H1 (cell line): ENCODE results near the gene MTHFS. TPM values are rescaled to one million over a fixed set of nuclear protein-coding genes. Genes with fewer than 3 reads are reported as not detected.

ENCODE experiments used
- RFX5 ChIP-seq: IDR thresholded peaks from 2 replicates; pipeline ENCODE4 v1.6.1; 2011; ENCODE audit warnings: low read depth, low read length, improper control_type of control experiment, borderline replicate concordance
- polyA plus RNA-seq, 7 experiments: library from polyadenylated mRNA; depleted of rRNA in 3 of 7; stranded (reverse) in 5 of 7; unstranded in 2 of 7; fragments of >200 nt in 5 of 7; fragments of 200-250 nt in 2 of 7; gene quantifications; 1 replicate in 5 of 7; 2 replicates in 1 of 7; 4 replicates in 1 of 7; pipeline versions ENCODE4 v1.2.1 to v1.2.3, GENCODE V29; 2011 to 2013; ENCODE audit warnings: missing spikeins in 2 of 7, mixed read lengths in 2 of 7
- total RNA-seq: library from RNA; stranded (reverse); fragmentation: NEBNext Ultra II Directional; extraction: Animal tissue kit (Norgen Biotek cat#: 25700); gene quantifications from 2 replicates; pipeline ENCODE4 v1.2.1, GENCODE V29; 2021
- TF ChIP-seq, protein P1 (sequence below): IDR thresholded peaks from 2 replicates; pipeline ENCODE4 v1.6.1; 2011; ENCODE audit warnings: low read length, improper control_type of control experiment

The MTHFS gene
- total and polyA plus RNA-seq, 2 of the 8 experiments (the other 6 are each of a cell fraction or from before 2014, with no cell fraction given), result 27.3 to 37.2 TPM

DNA sequence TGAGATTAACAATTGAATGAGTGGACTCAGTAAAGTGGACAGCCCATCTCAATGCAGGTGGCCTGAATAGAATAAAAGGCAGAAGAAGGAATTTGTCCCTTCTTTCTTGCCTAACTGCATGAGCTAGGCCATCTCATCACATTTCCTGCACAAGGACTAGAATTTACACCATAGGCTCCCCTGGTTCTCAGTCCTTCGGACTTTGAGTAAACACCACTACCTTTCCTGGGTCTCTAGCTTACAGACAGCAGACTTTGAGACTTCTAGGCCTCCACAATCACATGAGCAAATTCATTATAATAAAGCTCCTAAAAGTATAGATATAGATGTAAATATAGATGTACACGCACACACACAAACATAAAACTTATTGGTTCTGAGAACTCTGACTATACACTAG lies 28.3 kb downstream of the MTHFS start (continued):
- TF ChIP-seq, protein P1, sequence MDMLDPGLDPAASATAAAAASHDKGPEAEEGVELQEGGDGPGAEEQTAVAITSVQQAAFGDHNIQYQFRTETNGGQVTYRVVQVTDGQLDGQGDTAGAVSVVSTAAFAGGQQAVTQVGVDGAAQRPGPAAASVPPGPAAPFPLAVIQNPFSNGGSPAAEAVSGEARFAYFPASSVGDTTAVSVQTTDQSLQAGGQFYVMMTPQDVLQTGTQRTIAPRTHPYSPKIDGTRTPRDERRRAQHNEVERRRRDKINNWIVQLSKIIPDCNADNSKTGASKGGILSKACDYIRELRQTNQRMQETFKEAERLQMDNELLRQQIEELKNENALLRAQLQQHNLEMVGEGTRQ, result no peak
- TF ChIP-seq RFX5, result no peak
